ENCODE measurements around the gene RIMKLA. TPM values are rescaled to one million over a fixed set of nuclear protein-coding genes. Genes with fewer than 3 reads are reported as not detected.

The RIMKLA gene
- total and polyA plus RNA-seq, 2 of the 13 experiments (the other 11 are each of a cell fraction or from before 2014, with no cell fraction given): 2.5 to 3.8 TPM

DNA sequence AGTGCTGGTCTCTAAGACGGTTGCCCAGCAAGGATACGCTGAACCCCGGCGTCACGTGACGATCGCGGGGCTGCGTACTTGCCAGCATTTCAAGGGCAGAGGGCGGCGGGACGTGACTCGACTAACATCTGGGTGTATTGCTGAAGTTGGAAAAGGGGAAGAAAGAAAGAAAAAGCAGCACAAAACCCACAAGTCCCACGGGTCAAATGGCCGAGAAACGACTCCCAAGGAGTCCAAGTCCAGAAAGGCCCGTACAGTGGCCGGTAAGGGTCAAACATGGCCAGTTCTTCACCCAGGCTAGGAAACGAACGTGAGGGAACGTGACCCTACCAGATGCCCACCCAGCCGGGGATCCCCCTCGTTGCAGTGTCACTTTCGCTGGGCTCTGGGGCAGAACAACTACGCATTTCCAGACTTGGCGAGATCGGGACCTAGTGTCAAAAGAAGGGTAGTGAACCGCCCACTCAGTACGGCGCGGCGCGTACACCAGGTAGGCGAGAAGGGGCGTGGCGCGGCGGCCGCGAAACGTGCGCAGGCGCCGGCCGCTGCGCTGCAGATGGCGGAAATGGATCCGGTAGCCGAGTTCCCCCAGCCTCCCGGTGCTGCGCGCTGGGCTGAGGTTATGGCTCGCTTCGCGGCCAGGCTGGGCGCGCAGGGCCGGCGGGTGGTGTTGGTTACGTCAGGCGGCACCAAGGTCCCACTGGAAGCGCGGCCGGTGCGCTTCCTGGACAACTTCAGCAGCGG lies 75.6 kb downstream of the RIMKLA start, which contains the start of the genes PPCS and ZMYND12 (continued):
- TF ChIP-seq NR2F1 (CRISPR knock-in tag; IDR thresholded peaks at IDR 0.05) (no peak), ZNF703 (CRISPR knock-in tag; IDR thresholded peaks at IDR 0.05; ENCODE audit: borderline replicate concordance) (peak; percentile 24; the same call in 1 of the 2 replicates), HCFC1 (IDR thresholded peaks at IDR 0.05; ENCODE audit: low read depth, low read length) (no peak; the same call in 1 of the 2 replicates), HNRNPUL1 (IDR thresholded peaks at IDR 0.05; ENCODE audit: low read depth, low read length) (no peak), ZSCAN31 (CRISPR knock-in tag; IDR thresholded peaks at IDR 0.05; ENCODE audit: low read depth) (peak; percentile 46; the same call in 1 of the 2 replicates), NPAS2 (CRISPR knock-in tag; IDR thresholded peaks at IDR 0.05; ENCODE audit: borderline replicate concordance) (no peak), PRPF4 (IDR thresholded peaks at IDR 0.05; ENCODE audit: low read depth, low read length, poor library complexity, severe bottlenecking) (no peak), ZC3H13 (CRISPR knock-in tag; IDR thresholded peaks at IDR 0.05) (peak; percentile 33; the same call in 1 of the 2 replicates), ZFP36L2 (CRISPR knock-in tag; IDR thresholded peaks at IDR 0.05) (no peak), ATF7 (IDR thresholded peaks at IDR 0.05) (no peak), ATF7 (CRISPR knock-in tag; IDR thresholded peaks at IDR 0.05) (no peak), ZFP90 (CRISPR knock-in tag; IDR thresholded peaks at IDR 0.05; ENCODE audit: borderline replicate concordance) (peak; percentile 51; the same call in 1 of the 2 replicates)
- TF ChIP-seq, protein P1, sequence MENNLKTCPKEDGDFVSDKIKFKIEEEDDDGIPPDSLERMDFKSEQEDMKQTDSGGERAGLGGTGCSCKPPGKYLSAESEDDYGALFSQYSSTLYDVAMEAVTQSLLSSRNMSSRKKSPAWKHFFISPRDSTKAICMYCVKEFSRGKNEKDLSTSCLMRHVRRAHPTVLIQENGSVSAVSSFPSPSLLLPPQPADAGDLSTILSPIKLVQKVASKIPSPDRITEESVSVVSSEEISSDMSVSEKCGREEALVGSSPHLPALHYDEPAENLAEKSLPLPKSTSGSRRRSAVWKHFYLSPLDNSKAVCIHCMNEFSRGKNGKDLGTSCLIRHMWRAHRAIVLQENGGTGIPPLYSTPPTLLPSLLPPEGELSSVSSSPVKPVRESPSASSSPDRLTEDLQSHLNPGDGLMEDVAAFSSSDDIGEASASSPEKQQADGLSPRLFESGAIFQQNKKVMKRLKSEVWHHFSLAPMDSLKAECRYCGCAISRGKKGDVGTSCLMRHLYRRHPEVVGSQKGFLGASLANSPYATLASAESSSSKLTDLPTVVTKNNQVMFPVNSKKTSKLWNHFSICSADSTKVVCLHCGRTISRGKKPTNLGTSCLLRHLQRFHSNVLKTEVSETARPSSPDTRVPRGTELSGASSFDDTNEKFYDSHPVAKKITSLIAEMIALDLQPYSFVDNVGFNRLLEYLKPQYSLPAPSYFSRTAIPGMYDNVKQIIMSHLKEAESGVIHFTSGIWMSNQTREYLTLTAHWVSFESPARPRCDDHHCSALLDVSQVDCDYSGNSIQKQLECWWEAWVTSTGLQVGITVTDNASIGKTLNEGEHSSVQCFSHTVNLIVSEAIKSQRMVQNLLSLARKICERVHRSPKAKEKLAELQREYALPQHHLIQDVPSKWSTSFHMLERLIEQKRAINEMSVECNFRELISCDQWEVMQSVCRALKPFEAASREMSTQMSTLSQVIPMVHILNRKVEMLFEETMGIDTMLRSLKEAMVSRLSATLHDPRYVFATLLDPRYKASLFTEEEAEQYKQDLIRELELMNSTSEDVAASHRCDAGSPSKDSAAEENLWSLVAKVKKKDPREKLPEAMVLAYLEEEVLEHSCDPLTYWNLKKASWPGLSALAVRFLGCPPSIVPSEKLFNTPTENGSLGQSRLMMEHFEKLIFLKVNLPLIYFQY (CRISPR knock-in tag; IDR thresholded peaks at IDR 0.05; ENCODE audit: borderline replicate concordance): no peak
- TF ChIP-seq, protein P2, sequence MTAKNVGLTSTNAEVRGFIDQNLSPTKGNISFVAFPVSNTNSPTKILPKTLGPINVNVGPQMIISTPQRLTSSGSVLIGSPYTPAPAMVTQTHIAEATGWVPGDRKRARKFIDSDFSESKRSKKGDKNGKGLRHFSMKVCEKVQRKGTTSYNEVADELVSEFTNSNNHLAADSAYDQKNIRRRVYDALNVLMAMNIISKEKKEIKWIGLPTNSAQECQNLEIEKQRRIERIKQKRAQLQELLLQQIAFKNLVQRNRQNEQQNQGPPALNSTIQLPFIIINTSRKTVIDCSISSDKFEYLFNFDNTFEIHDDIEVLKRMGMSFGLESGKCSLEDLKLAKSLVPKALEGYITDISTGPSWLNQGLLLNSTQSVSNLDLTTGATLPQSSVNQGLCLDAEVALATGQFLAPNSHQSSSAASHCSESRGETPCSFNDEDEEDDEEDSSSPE (CRISPR knock-in tag; IDR thresholded peaks at IDR 0.05): peak; percentile 51
- TF ChIP-seq, protein P3, sequence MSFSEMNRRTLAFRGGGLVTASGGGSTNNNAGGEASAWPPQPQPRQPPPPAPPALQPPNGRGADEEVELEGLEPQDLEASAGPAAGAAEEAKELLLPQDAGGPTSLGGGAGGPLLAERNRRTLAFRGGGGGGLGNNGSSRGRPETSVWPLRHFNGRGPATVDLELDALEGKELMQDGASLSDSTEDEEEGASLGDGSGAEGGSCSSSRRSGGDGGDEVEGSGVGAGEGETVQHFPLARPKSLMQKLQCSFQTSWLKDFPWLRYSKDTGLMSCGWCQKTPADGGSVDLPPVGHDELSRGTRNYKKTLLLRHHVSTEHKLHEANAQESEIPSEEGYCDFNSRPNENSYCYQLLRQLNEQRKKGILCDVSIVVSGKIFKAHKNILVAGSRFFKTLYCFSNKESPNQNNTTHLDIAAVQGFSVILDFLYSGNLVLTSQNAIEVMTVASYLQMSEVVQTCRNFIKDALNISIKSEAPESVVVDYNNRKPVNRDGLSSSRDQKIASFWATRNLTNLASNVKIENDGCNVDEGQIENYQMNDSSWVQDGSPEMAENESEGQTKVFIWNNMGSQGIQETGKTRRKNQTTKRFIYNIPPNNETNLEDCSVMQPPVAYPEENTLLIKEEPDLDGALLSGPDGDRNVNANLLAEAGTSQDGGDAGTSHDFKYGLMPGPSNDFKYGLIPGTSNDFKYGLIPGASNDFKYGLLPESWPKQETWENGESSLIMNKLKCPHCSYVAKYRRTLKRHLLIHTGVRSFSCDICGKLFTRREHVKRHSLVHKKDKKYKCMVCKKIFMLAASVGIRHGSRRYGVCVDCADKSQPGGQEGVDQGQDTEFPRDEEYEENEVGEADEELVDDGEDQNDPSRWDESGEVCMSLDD (CRISPR knock-in tag; IDR thresholded peaks at IDR 0.05; ENCODE audit: borderline replicate concordance): no peak
- TF ChIP-seq, protein P4, sequence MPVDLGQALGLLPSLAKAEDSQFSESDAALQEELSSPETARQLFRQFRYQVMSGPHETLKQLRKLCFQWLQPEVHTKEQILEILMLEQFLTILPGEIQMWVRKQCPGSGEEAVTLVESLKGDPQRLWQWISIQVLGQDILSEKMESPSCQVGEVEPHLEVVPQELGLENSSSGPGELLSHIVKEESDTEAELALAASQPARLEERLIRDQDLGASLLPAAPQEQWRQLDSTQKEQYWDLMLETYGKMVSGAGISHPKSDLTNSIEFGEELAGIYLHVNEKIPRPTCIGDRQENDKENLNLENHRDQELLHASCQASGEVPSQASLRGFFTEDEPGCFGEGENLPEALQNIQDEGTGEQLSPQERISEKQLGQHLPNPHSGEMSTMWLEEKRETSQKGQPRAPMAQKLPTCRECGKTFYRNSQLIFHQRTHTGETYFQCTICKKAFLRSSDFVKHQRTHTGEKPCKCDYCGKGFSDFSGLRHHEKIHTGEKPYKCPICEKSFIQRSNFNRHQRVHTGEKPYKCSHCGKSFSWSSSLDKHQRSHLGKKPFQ (CRISPR knock-in tag; IDR thresholded peaks at IDR 0.05; ENCODE audit: insufficient replicate concordance): peak; percentile 59
- TF ChIP-seq, protein P5, sequence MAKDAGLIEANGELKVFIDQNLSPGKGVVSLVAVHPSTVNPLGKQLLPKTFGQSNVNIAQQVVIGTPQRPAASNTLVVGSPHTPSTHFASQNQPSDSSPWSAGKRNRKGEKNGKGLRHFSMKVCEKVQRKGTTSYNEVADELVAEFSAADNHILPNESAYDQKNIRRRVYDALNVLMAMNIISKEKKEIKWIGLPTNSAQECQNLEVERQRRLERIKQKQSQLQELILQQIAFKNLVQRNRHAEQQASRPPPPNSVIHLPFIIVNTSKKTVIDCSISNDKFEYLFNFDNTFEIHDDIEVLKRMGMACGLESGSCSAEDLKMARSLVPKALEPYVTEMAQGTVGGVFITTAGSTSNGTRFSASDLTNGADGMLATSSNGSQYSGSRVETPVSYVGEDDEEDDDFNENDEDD (CRISPR knock-in tag; IDR thresholded peaks at IDR 0.05; ENCODE audit: borderline replicate concordance): peak; percentile 34; the same call in 1 of the 2 replicates

Data from HepG2 (cell line).